ENCODE results near the gene SMG6. TPM values are rescaled to one million over a fixed set of nuclear protein-coding genes. Genes with fewer than 3 reads are reported as not detected.

Gene SMG6
- total RNA-seq, 8 experiments from 2014 or later = 18.5 to 54.9 (median 30.6) TPM

DNA sequence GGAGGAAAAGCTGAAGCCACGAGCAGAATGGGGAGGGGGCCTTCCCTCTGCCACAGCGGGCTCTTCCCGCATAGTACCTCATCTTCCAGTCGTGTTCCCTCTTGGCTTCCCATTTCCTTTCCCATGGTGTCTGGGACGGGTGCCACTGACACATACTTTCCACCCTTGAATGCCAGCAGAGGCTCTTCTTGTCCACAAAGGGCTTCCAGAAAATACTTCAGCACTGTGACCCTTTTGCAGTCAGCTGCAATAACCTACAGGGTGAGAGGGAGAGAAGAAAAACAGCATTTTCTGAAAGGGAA is 218.0 kb downstream of the SMG6 start:
- ATAC-seq (replicated peaks in 6 of 8) = no peak
- Histone ChIP-seq H3K4me3 (no peak overlapping the region), H3K4me1 (replicated peaks in 1 of 2) (peaks cover 28 to 39% of the 10 kb centered on the region in 2 donors), H3K27ac (peak overlapping the region in 1 of 2 donors; percentile 46)
- in situ Hi-C loops (cut with MboI; ENCODE audit: low pct_unique_long_range_greater_than_20kb in 2 of 9, low sequenced_read_pairs in 9 of 9, unreplicated experiment in 9 of 9) = loop anchor here in 1 of 9 experiments (25.0 kb wide), 1 partner anchor 152 kb away; no protein-coding TSS in a partner anchor
- 0 to 100% (median 37%) methylated on average over 1 to 3 of the region's 5 CpGs; no CpG with 5 or more reads in 5 of the 10 experiments for WGBS, 10 experiments

DNA sequence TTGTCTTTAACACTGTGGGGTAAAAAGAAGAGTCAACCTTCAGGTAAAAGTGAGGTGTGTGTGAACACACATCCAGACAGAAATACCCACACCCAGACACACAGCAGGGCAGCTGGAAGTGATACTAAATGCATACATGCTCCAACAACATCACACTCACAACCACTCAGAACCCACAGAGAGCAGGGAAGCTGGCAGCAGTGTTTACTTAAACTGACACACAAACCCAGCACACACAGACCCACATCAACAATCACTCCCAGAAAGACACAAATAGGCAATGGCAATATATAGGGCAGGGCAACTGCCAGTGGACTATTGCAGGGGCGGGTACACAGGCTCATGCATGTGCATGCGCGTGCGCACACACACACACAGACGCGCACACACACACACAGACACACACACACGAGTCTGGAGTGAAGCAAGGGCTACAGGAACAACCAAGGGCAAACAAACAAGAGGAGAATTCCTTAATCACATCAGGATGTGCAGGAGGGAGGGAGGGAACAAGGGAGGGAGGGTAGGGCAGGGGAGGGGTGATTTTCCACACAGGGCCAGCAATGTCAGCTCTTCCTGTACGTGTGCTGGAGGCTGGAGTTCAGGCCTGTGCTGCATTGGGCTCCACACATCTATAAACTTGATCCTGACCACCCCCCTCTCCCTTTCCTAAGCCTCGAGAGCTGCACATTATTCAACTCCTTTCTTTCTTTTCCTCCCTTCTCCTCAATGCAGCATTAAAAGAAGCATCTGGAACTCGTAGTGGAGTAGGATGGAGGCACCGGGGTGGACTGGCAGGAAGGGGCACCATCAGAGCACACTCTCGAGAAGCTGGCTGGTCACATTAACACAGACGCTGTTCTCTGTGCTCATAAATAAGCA is 218.6 kb downstream of the SMG6 start:
- peak; percentile 15 to 72 (median 53) for ATAC-seq (replicated peaks in 6 of 8)
- Histone ChIP-seq H3K27ac (peak overlapping the region in 1 of 2 donors; percentile 70), H3K4me3 (no peak overlapping the region), H3K4me1 (replicated peaks in 1 of 2) (peaks cover 28 to 39% of the 10 kb centered on the region in 2 donors)
- in situ Hi-C loops (cut with MboI; ENCODE audit: low pct_unique_long_range_greater_than_20kb in 2 of 9, low sequenced_read_pairs in 9 of 9, unreplicated experiment in 9 of 9) = loop anchor here in 1 of 9 experiments (25.0 kb wide), 1 partner anchor 152 kb away; no protein-coding TSS in a partner anchor
- 20 to 100% (median 67%) methylated on average over 1 to 4 of the region's 13 CpGs; no CpG with 5 or more reads in 5 of the 10 experiments for WGBS, 10 experiments

- Histone ChIP-seq H3K27ac (peak overlapping the region in 1 of 2 donors; percentile 70), H3K4me1 (replicated peaks in 1 of 2) (peaks cover 23 to 36% of the 10 kb centered on the region in 2 donors), H3K4me3 (no peak overlapping the region)
- in situ Hi-C loops (cut with MboI; ENCODE audit: low pct_unique_long_range_greater_than_20kb in 2 of 9, low sequenced_read_pairs in 9 of 9, unreplicated experiment in 9 of 9) = loop anchor here in 1 of 9 experiments (25.0 kb wide), 1 partner anchor 153 kb away; no protein-coding TSS in a partner anchor
- WGBS, 10 experiments = 0 to 100% (median 75%) methylated on average over 1 to 8 of the region's 8 CpGs; no CpG with 5 or more reads in 3 of the 10 experiments
- peak; percentile 60 to 80 (median 72) for ATAC-seq (replicated peaks in 6 of 8)
Measured at GRCh38 chr17:2084036-2084765, 219.4 kb downstream of the SMG6 start.

DNA sequence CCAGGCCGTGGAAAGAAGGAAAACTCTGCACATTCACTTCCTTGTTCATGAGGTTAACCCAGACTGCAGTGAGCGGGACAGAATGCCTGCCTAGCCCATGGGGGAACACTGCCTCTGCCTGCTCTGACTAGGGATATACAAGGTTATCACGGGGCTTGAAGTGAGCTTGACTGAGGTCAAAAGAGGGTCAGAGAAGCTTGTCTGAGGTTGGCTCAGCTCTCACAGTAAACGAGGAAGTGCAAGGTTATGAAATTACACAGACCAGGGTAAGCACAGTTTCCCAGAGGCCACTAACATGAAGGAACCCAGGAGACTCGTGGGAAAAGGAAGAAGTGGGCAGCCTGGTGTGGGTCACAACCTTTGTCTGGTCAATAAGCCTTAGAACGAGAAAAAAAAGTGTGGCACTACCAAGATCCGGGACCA is 220.0 kb downstream of the SMG6 start:
- Histone ChIP-seq H3K4me3 (no peak overlapping the region), H3K4me1 (replicated peaks in 1 of 2) (peaks cover 23 to 30% of the 10 kb centered on the region in 2 donors), H3K27ac (no peak overlapping the region)
- in situ Hi-C loops (cut with MboI; ENCODE audit: low pct_unique_long_range_greater_than_20kb in 2 of 9, low sequenced_read_pairs in 9 of 9, unreplicated experiment in 9 of 9) = loop anchor here in 1 of 9 experiments (25.0 kb wide), 1 partner anchor 154 kb away; no protein-coding TSS in a partner anchor
- no peak for ATAC-seq (replicated peaks in 6 of 8)
- WGBS, 10 experiments = 33 to 100% (median 70%) methylated on average over 1 to 5 of the region's 7 CpGs; no CpG with 5 or more reads in 2 of the 10 experiments

GRCh38 chr17:2082003-2082781 is 221.4 kb downstream of the SMG6 start:
- Histone ChIP-seq H3K4me3 (no peak overlapping the region), H3K4me1 (replicated peaks in 1 of 2) (peaks cover 18 to 19% of the 10 kb centered on the region in 2 donors), H3K27ac (no peak overlapping the region)
- WGBS, 10 experiments = 7 to 100% (median 83%) methylated on average over 1 to 5 of the region's 9 CpGs; no CpG with 5 or more reads in 2 of the 10 experiments
- peak in 3 of 8 experiments; percentile 5 to 47 (median 45) for ATAC-seq (replicated peaks in 6 of 8)
- in situ Hi-C loops (cut with MboI; ENCODE audit: low pct_unique_long_range_greater_than_20kb in 2 of 9, low sequenced_read_pairs in 9 of 9, unreplicated experiment in 9 of 9) = loop anchor here in 1 of 9 experiments (25.0 kb wide), 1 partner anchor 155 kb away; no protein-coding TSS in a partner anchor

GRCh38 chr17:2081564-2081963 is 222.0 kb downstream of the SMG6 start:
- WGBS, 10 experiments = 17 to 100% (median 80%) methylated on average over 1 to 7 of the region's 9 CpGs; no CpG with 5 or more reads in 3 of the 10 experiments
- Histone ChIP-seq H3K27ac (no peak overlapping the region), H3K4me3 (no peak overlapping the region), H3K4me1 (replicated peaks in 1 of 2) (peaks cover 15 to 19% of the 10 kb centered on the region in 2 donors)
- in situ Hi-C loops (cut with MboI; ENCODE audit: low pct_unique_long_range_greater_than_20kb in 2 of 9, low sequenced_read_pairs in 9 of 9, unreplicated experiment in 9 of 9) = loop anchor here in 1 of 9 experiments (25.0 kb wide), 1 partner anchor 156 kb away; no protein-coding TSS in a partner anchor
- ATAC-seq (replicated peaks in 6 of 8) = no peak

DNA sequence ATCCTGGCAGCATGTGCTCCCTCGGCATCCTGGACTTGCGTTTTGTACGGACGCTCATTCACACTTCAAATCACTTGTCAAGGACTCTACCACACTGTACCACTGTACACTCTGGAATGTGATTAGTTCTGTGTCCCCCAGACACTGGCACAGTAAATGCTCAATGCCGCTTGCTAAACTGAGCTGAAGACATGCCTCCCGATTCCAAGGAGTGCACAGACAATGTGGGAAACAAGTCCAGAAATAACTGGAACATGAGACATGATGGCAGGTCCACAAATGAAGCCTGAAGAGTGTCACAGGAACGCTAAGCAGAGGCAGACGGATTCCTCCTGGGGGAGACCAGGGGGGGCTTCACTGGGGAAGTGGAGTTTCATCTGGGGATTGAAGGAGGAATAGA is 226.5 kb downstream of the SMG6 start:
- no peak for ATAC-seq (replicated peaks in 6 of 8)
- Histone ChIP-seq H3K27ac (no peak overlapping the region), H3K4me1 (replicated peaks in 1 of 2) (peaks cover 0 to 6% of the 10 kb centered on the region in 2 donors), H3K4me3 (no peak overlapping the region)
- WGBS, 10 experiments = 0 to 100% (median 93%) methylated on average over 1 to 3 of the region's 8 CpGs; no CpG with 5 or more reads in 4 of the 10 experiments
- in situ Hi-C loops (cut with MboI; ENCODE audit: low pct_unique_long_range_greater_than_20kb in 2 of 9, low sequenced_read_pairs in 9 of 9, unreplicated experiment in 9 of 9) = loop anchor here in 1 of 9 experiments (25.0 kb wide), 1 partner anchor 160 kb away; no protein-coding TSS in a partner anchor

DNA sequence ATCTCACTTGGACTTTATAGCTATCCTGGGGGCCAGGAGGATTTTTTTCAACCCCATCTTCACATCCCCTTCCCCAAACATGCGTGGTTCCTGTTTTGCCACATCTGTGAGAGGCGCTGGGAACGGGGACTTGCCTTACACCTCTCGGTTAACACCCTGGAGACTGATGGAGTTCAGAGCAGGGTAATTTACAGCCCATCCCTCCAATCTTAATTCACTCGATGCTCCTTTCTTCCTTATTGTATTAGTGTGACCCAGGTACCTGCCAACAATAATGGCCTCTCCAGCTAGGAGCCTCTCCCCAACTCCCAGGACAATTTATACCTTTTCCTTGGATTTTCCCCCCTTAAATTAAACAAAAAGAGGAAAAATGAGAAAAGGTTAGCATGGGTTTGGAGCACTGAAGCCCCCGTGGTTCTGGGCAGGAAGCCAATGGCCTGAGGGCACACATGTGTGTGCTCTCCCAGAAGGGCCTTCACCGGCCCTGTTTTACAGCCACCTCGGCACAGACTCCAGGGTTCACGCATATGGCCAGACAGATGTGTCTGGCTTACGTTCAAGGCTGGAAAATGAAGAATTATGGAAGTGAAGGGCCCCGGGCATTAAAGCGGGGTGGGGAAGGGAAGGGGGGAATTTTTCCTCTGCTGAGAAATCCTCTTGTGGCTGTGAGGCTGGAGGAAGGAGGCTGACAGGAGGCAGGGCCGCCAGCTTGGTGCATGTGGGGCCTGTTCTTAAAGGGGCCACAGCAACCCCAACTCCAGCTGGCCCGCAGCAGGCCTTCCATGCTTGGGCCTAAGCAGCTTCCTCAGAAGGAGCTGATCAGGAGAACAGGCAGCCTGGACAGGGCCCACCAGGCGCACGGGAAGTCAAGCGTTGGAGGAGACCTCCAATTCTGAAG is 227.2 kb downstream of the SMG6 start:
- 13 to 100% (median 73%) methylated on average over 1 to 9 of the region's 17 CpGs; no CpG with 5 or more reads in 1 of the 10 experiments for WGBS, 10 experiments
- peak in 6 of 8 experiments; percentile 4 to 66 (median 32) for ATAC-seq (replicated peaks in 6 of 8)
- Histone ChIP-seq H3K4me1 (replicated peaks in 1 of 2) (peaks cover 0 to 6% of the 10 kb centered on the region in 2 donors), H3K4me3 (no peak overlapping the region), H3K27ac (peak overlapping the region; percentile 3 to 26)
- in situ Hi-C loops (cut with MboI; ENCODE audit: low pct_unique_long_range_greater_than_20kb in 2 of 9, low sequenced_read_pairs in 9 of 9, unreplicated experiment in 9 of 9) = loop anchor here in 1 of 9 experiments (25.0 kb wide), 1 partner anchor 161 kb away; no protein-coding TSS in a partner anchor

DNA sequence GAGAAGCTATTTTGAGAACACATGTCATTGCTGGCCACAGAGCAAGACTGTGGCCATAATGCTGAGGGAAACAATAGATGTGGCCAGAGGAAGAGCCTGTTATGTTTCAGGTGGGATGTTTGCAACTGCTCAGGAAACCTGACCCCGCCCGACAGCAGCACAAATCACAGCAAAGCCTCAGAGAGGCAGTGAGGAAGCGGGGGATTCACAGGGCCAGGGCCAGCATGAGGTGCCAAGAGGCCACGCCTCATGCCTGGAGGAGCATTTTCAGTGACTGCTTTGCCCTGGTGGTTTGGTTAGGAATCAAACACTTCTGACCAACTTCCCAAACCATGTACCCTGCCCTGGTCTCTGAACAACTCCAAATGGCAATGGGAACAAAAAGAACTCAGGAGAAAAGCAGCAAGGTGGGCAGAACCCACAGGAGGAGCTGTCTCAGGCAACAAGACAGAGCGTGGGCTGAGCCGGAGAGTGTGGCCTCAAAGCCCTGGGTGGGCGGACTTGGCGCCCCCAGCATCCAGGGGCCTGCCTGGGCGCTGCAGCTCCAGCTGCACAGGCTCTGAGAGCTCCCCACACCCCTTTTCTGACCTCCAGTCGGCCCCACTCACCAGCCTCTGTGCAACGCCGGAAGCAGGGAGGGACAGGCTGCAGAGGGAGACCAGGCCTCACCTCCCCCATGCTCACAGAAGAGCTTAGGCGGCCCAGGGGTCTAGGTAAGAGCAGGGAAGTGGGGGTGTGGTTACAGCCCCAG is 228.1 kb downstream of the SMG6 start:
- ATAC-seq (replicated peaks in 6 of 8) = peak; percentile 29 to 86 (median 70)
- Histone ChIP-seq H3K4me1 (replicated peaks in 1 of 2) (peaks cover 0 to 6% of the 10 kb centered on the region in 2 donors), H3K4me3 (no peak overlapping the region), H3K27ac (peak overlapping the region in 1 of 2 donors; percentile 3)
- WGBS, 10 experiments = 0 to 100% (median 47%) methylated on average over 1 to 3 of the region's 13 CpGs; no CpG with 5 or more reads in 4 of the 10 experiments
- in situ Hi-C loops (cut with MboI; ENCODE audit: low pct_unique_long_range_greater_than_20kb in 2 of 9, low sequenced_read_pairs in 9 of 9, unreplicated experiment in 9 of 9) = loop anchor here in 1 of 9 experiments (25.0 kb wide), 1 partner anchor 162 kb away; no protein-coding TSS in a partner anchor

DNA sequence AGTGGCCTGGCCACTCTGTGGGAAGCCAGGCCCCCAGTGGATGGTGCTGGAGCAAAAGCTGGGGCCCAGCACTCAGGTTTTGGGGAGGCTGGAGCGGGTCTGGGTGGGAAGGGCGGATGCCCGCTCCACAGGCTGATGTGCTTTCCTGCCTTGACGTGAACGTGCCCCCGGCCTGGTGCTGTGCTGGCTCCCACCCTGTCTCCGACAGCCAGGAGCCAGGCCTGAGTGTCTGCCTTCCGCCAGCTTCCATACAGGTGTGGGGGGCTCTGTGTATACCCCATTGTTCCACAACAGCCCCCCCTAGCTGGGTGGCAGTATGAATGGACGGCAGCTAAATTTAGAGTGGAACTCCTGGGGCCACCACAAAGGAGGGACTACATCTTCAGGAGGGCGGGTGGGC is 228.7 kb downstream of the SMG6 start:
- in situ Hi-C loops (cut with MboI; ENCODE audit: low pct_unique_long_range_greater_than_20kb in 2 of 9, low sequenced_read_pairs in 9 of 9, unreplicated experiment in 9 of 9) = loop anchor here in 4 of 9 experiments (25.0 kb wide), 1 partner anchor 162 kb away; no protein-coding TSS in a partner anchor
- ATAC-seq (replicated peaks in 6 of 8) = no peak
- Histone ChIP-seq H3K27ac (no peak overlapping the region), H3K4me1 (replicated peaks in 1 of 2) (peaks cover 0 to 6% of the 10 kb centered on the region in 2 donors), H3K4me3 (no peak overlapping the region)
- 60 to 100% methylated on average over 1 to 2 of the region's 10 CpGs; no CpG with 5 or more reads in 8 of the 10 experiments for WGBS, 10 experiments

Measured in motor neuron (in vitro differentiated cells).